HG02763 (cell line): ENCODE data around the gene MPO.

ENCODE experiments used
- ATAC-seq: cut with Tn5 transposase; IDR thresholded peaks from one replicate; pipeline ENCODE4 v1.9.1; 2021; ENCODE audit warnings: mild to moderate bottlenecking, moderate library complexity; ENCODE audit not compliant: unreplicated experiment

The MPO gene

GRCh38 chr17:58320570-58321323 lies 40.0 kb upstream of the MPO start:
- ATAC-seq, result no peak

- no peak for ATAC-seq
Observed at GRCh38 chr17:58320163-58320558, 39.4 kb upstream of the MPO start.

- no peak for ATAC-seq
Observed at GRCh38 chr17:58319173-58320162, 38.7 kb upstream of the MPO start.

- ATAC-seq, result no peak
Observed at GRCh38 chr17:58318627-58319172, 38.0 kb upstream of the MPO start.

GRCh38 chr17:58318065-58318481 lies 37.3 kb upstream of the MPO start:
- no peak for ATAC-seq

- no peak for ATAC-seq
Observed at GRCh38 chr17:58317421-58318064, 36.8 kb upstream of the MPO start.

- ATAC-seq, result no peak
Observed at GRCh38 chr17:58316260-58316960, 35.7 kb upstream of the MPO start.

- ATAC-seq, result no peak
Observed at GRCh38 chr17:58315750-58316149, 35.0 kb upstream of the MPO start.

GRCh38 chr17:58315281-58315711 lies 34.6 kb upstream of the MPO start:
- ATAC-seq, result no peak

- no peak for ATAC-seq
Observed at GRCh38 chr17:58314706-58315015, 33.9 kb upstream of the MPO start.

- ATAC-seq, result no peak
Observed at GRCh38 chr17:58313815-58314705, 33.3 kb upstream of the MPO start.

GRCh38 chr17:58312829-58313228 lies 32.1 kb upstream of the MPO start:
- no peak for ATAC-seq

- ATAC-seq, result no peak
Observed at GRCh38 chr17:58312021-58312630, 31.4 kb upstream of the MPO start.

GRCh38 chr17:58311429-58311894 lies 30.7 kb upstream of the MPO start:
- no peak for ATAC-seq

GRCh38 chr17:58310511-58311428 lies 30.0 kb upstream of the MPO start:
- no peak for ATAC-seq

- no peak for ATAC-seq
Observed at GRCh38 chr17:58309918-58310259, 29.2 kb upstream of the MPO start.

GRCh38 chr17:58308985-58309917 lies 28.5 kb upstream of the MPO start:
- ATAC-seq, result no peak
